DOHH2 (cell line): Measurements from ENCODE around the gene TRIM67.

Experiments
- EZH2phosphoT487 ChIP-seq: fragments of 200-600 bp; sonication (generic); IDR thresholded peaks from 2 replicates; pipeline ENCODE4 v1.6.1; 2017; ENCODE audit warnings: borderline replicate concordance, mild to moderate bottlenecking, antibody characterized with exemption, low read length, moderate library complexity, mixed read lengths
- TF ChIP-seq, protein P1 (sequence below): fragments of 200-600 bp; sonication (generic); IDR thresholded peaks from one replicate; pipeline ENCODE4 v1.5.1; 2014; ENCODE audit warnings: antibody characterized with exemption, mild to moderate bottlenecking, low read depth, low read length; ENCODE audit not compliant: poor library complexity, severe bottlenecking

DNA sequence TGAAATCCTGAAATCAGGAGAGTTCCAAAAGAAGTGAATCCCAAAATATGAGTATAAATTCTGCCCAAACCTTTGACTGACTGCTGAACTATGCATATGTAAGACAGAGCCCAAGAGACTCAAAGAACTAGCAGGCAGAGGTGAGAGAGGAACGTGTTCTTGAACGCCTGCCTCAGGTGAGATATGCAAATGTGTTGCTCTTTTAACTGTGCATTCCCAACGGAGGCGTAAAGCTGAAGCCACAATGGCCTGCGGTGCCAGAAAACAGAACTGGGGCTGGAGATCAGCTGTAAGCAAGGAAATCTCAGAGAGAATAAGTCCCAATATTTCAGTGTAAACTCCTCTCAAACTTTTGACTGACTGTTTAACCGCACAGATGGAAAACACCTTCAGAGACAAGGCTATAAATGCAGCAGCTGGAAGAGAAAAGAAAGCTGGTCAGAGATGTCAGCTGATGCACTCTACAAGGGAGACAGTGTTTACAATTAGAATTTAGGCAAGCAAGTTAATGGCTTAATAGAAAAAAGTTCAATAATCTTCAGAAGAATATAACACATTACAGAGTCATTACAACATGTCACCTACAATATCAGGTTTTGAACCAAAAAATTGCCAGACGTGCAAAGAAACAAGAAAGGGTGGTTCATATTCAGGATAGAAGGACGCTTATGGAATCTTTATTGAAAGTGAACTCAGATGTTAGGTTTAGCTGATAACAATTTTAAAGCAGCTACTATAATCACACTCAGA, 43.0 kb upstream of the TRIM67 start:
- TF ChIP-seq, protein P1, sequence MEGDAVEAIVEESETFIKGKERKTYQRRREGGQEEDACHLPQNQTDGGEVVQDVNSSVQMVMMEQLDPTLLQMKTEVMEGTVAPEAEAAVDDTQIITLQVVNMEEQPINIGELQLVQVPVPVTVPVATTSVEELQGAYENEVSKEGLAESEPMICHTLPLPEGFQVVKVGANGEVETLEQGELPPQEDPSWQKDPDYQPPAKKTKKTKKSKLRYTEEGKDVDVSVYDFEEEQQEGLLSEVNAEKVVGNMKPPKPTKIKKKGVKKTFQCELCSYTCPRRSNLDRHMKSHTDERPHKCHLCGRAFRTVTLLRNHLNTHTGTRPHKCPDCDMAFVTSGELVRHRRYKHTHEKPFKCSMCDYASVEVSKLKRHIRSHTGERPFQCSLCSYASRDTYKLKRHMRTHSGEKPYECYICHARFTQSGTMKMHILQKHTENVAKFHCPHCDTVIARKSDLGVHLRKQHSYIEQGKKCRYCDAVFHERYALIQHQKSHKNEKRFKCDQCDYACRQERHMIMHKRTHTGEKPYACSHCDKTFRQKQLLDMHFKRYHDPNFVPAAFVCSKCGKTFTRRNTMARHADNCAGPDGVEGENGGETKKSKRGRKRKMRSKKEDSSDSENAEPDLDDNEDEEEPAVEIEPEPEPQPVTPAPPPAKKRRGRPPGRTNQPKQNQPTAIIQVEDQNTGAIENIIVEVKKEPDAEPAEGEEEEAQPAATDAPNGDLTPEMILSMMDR = no peak
- no peak for TF ChIP-seq EZH2phosphoT487
